ACHN (cell line): ENCODE measurements around the gene HDAC5.

Experiments used
- DNase-seq: peaks from one replicate; pipeline ENCODE4 v3.0.0-alpha.2; 2015
- in situ Hi-C: cut with HindIII; loops from 2 replicates; pipeline ENCODE4 v1.10.0; 2017; ENCODE audit warnings: low sequenced_read_pairs, low pct_ligation_motif_present, low pct_unique_long_range_greater_than_20kb

Gene HDAC5

DNA sequence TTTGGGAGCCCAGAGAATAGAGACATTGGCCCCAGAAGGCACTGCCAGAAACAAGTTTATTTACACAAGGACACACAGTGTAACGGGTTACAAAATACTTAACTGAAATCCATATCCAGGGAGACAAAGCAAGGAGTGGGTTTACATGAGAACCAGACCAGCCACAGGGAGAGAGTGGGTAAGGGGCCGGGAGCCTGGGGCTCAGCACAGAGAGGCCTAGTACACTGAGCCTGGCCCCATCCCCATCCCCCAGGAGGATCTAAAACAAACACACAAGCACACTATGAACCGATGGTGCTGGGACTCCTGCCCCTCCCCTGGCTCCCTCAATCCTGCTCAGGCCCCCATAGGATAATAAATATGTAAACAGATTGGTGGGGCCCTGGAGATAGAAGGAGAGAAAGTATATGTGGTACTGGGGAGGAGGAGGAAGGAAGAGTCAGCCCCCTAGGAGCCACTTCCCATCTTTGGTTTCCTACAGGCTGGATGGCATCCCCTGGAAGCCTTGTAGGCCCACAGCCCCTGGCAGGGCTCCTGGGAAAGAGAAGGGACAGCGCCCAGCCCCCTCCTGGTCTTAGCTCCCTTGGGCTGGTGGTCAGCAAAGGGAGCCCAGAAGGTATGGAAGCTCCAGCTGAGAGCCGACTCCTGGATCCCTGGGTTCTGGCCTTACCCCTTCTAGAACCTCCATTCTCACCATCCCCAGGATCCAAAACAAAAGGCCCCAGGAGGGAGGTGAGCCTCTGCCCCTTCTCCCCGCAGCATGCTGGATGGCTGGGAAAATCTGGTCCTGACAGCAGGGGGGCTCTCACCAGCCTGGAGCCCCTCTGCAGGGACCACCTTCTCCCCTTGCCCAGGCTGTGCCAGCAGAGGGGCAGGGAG, 46.5 kb downstream of the HDAC5 start:
- DNase-seq: no peak
- in situ Hi-C loops: no loop called here

DNA sequence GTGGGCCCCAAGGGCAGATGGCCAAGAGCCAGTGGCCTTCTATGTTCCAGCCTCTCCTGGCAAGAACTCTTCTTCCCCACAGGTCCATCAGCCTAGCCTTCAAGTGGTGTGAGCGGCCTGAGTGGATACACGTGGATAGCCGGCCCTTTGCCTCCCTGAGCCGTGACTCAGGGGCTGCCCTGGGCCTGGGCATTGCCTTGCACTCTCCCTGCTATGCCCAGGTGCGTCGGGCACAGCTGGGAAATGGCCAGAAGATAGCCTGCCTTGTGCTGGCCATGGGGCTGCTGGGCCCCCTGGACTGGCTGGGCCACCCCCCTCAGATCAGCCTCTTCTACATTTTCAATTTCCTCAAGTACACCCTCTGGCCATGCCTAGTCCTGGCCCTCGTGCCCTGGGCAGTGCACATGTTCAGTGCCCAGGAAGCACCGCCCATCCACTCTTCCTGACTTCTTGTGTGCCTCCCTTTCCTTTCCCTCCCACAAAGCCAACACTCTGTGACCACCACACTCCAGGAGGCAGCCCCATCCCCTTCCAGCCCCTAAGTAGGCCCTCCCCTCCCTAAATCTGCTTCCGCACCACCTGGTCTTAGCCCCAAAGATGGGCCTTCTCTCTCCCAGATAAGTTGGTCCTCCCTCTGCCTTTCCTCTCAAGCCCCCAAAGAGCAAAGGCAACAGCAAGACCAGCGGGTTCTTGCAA, 47.7 kb downstream of the HDAC5 start:
- DNase-seq: no peak
- in situ Hi-C loops: no loop called here

GRCh38 chr17:44074911-44075285, 48.5 kb downstream of the HDAC5 start:
- in situ Hi-C loops: no loop called here
- DNase-seq: no peak

GRCh38 chr17:44074231-44074910, 49.1 kb downstream of the HDAC5 start:
- no peak for DNase-seq

DNA sequence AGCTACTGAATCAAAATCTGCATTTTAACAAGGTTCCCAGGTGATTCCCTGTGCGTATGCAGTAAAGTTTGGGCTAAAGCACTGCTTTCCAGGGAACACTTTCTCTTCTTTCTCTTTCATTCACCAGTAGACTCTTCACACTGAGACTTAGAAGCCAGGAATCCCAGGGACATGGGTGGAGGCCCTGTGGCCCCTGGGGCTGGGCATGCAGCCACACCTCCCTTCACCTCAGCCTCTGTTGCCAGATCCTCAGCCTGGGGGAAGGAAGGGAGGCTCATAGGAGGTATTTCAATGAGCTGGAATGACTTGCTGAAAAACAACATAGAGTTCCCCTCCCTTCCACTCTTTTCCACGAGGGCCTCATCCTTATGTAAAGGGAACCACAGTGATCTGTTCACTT, 51.7 kb downstream of the HDAC5 start:
- no peak for DNase-seq
- in situ Hi-C loops: no loop called here

More at GRCh38 chr17:44074231-44074910, 49.1 kb downstream of the HDAC5 start:
- in situ Hi-C loops: no loop called here

DNA sequence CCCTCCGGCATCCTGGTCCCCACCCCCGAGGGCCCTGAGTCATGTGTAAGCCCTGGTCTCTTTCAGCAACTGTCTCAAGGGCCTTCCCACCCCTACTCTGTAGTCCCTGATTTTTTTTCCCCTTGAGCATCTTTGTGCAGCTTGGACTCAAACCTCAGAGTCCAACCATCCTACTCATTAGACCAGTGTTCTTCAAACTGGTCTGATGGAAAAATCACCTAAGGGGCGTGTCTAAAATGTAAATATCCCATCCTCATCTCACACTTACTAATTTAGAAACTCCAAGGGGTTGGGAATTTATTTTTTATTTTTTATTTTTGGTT, 52.3 kb downstream of the HDAC5 start:
- DNase-seq: no peak
- in situ Hi-C loops: no loop called here

DNA sequence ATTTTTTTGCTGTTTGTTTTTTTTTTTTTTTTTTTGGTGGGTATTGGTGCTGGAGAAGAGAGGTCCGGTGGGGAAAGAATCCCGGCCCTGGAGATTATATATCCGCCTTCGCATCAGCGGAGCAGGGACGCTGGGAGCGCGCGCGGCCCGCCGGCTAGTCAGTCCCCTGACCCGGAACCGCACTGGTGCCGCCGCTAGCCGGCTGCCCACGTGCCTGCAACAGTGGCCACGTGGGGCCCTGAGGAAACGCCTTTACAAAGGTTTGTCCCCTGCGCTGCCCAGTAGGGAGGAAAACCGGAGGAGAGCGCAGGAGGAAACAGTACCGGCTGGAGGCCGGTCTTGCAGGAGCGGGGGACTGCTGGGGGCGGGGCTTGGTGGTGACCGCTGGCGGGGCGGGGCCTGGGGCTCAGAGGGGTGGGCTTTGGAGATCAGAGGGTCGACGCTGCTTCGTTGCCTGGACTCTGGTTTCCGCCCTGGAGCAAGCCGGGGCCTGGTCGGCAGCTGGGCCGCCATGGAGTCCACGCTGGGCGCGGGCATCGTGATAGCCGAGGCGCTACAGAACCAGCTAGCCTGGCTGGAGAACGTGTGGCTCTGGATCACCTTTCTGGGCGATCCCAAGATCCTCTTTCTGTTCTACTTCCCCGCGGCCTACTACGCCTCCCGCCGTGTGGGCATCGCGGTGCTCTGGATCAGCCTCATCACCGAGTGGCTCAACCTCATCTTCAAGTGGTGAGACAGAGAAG, 52.8 kb downstream of the HDAC5 start, which contains the start of gene G6PC3:
Gene G6PC3 (plus strand): TSS at position 281 of the 743 bp plus-strand sequence. CDS start 231 bp downstream, at position 512.
- DNase-seq: peak; percentile 99

DNA sequence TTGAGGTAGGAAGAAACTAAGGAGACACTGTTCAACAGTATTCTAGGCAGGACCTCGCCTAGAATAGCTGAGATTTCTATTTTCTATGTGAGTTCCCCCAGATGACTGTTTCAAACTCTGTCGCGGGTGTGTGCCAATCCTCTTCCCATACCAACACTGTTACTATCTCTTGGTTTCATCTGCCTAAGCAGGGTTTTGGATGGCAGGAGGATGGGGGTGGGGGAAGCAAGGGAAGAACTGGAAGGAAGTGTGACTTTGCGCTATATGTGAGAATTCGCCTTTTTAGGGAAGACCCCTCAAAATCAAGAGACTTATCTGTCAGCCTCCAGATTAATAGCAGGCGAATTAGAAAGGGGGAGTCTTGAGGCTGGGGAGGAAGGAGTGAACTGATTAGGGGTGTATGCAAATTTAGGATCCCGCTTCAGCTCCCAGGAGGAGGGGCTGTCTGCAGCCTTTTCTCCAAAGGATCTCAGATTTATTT, 53.4 kb downstream of the HDAC5 start:
- peak; percentile 44 for DNase-seq
- in situ Hi-C loops: no loop called here

More for the DNA sequence above, 52.8 kb downstream of the HDAC5 start, which contains the start of gene G6PC3:
- in situ Hi-C loops: no loop called here

DNA sequence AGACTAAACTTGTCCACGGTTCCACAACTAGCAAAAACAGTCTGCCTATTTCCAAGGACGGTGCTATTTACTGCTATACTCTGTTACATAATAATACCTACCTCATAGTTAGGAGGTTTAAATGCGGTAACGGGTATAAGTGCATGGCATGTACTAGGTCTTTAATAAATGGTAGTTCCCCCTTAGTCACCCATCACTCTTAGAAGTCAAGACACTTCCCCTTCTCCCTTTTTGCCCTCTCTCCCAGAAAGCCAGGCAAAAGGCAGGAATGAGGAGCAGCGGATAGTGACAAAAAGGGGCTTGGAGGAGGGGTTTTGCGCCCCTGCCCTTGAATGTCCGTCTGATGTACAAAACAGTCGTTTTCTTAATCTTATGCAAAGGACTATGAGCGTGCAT, 55.9 kb downstream of the HDAC5 start:
- no peak for DNase-seq

DNA sequence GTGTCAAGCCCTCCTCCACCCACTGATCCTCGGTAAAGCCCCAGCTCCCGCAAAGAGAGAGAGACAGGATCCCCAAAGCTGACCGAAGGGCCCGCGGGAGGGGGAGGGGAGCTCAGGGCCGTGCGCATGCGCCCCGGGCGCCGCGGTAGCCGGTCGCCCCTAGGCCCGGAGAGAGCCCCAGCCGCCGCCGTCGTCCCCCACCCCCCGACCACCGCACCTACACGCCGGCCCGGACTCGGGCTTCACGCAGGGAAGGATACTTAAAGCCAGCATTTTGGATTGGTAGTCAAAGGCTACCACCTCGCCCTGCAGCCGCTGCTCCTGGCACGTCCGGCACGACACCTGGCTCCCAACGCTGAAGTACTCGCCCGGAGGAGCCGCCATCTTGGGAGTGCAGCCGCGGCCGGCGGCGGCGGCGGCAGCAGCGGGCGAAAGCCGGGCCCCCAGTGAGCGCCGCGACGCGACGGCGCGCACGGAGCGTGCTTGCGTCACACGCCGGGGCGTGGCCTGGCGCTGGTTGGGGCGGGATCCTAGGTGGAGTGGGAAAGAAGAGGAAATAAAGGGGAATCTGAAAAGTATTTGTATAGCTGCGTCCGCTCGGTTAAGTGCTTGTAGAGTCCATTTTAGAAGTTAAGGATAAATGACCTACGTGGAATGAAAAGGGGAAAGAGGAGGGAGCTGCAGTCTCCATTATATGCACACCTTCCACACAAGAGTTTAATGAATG, 57.1 kb downstream of the HDAC5 start, which contains the start of gene LSM12:
Gene LSM12 (minus strand): TSS at position 468 of the 727 bp plus-strand sequence. CDS start 84 bp downstream, at position 384.
- in situ Hi-C loops: no loop called here
- peak; percentile 95 for DNase-seq

More for the DNA sequence above, 55.9 kb downstream of the HDAC5 start:
- in situ Hi-C loops: no loop called here

- peak; percentile 22 for DNase-seq
- in situ Hi-C loops: no loop called here
Observed at GRCh38 chr17:44065668-44066203, 57.7 kb downstream of the HDAC5 start.

- no peak for DNase-seq
- in situ Hi-C loops: no loop called here
Observed at GRCh38 chr17:44063704-44064639, 59.5 kb downstream of the HDAC5 start.

DNA sequence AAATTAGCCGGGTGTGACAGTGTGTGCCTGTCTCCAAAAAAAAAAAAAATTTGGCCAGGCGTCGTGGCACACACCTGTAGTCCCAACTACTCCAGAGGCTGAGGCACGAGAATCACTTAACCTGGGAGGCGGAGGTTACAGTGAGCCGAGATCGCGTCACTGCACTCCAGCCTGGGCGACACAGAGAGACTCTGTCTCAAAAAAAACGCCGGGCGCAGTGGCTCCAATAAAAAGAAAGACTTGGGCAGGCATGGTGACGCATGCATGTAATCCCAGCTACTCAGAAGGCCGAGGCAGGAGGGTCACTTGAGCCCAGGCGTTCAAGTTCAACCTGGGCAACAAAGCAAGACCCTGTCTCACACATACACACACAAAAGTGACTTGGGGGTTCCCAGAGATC, 60.6 kb downstream of the HDAC5 start:
- in situ Hi-C loops: no loop called here
- no peak for DNase-seq

GRCh38 chr17:44061446-44061845, 62.0 kb downstream of the HDAC5 start:
- in situ Hi-C loops: no loop called here

GRCh38 chr17:44059101-44059892, 64.1 kb downstream of the HDAC5 start:
- in situ Hi-C loops: no loop called here
- DNase-seq: no peak

More at GRCh38 chr17:44061446-44061845, 62.0 kb downstream of the HDAC5 start:
- no peak for DNase-seq
